HG02870 (cell line): ENCODE data around the gene LFNG.

ENCODE experiments used
- ATAC-seq: cut with Tn5 transposase; IDR thresholded peaks from one replicate; pipeline ENCODE4 v1.9.1; 2021; ENCODE audit warnings: mild to moderate bottlenecking, moderate library complexity; ENCODE audit not compliant: unreplicated experiment

LFNG gene

GRCh38 chr7:2482725-2483451 lies 36.7 kb upstream of the LFNG start:
- ATAC-seq, result no peak

DNA sequence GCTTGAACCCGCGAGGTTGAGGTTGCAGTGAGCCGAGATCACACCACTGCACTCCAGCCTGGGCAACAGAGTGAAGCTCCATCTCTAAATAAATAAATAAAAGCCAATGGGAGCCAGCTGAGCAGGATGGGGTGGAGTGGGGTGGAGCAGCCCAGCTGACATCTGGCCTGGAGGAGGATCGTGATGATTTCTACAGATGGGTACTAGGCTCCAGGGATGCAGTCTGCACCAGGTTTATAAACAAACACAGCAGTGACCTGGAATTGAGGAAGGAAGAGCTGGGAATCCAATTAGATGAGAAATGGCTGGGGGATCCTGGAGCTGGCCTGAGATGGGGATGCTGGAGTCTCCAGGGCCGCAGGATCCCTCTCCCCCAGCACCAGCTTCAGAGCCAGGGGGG lies 36.1 kb upstream of the LFNG start:
- ATAC-seq, result no peak

- ATAC-seq, result no peak
These were observed 34.7 kb upstream of the LFNG start for GRCh38 chr7:2484868-2485267.

DNA sequence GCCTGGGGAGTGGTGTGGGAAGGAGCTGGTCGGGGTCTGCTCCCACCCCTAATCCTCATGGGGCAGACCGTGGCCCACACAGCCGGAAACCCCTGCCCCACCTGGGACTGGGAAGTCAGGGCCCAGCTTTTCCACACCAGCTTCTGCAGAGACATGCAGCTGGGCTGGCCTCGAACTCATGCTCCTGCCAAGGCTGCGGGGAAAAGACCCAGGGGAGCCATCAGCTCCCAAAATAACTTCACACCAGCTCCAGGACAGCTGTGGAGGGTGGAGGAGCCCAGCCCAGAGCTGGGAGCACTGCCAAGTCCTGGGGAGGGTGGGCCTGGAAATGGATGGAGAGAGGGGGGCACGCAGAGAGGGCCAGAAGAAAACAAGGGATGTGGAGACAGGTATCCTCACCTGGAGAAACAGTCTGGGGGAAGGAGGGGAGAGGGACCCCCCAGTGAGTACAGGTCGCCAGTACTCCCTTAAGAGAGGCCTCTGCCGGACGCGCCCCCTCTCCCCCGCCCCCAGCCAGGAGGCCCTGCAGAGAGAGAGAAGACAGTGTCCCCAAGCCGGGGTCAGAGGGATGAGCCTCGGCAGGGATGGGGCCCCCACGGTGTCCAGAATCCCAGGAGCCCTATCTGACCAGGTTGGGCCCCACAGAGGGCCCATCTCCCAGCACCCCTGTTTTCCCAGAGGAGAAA lies 31.8 kb upstream of the LFNG start:
- ATAC-seq, result no peak

GRCh38 chr7:2488272-2488645 lies 31.3 kb upstream of the LFNG start:
- no peak for ATAC-seq

- ATAC-seq, result no peak
These were observed 30.9 kb upstream of the LFNG start for GRCh38 chr7:2488681-2489080.

DNA sequence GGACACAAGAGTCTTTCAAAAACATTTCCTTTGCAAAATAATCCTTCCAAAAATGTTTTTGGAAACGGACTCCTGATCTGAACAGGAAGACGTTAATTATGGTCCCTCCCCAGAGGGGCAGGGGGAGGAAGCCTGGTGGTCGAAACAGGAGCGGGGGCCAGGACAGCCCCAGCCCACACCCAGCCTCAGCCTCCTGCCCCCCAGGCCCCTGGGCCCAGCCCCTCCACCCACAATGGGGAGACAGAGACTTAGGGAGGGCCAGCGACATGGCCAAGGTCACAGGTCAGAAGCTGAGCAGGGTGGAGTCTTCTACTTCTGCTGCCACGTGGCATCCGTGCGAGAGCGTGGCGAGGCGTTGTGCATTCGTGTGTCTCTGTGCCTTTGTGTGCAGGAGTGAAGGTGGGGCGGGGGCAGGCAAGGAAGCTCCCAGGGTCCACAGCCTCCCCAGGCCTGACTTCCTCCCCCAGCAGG lies 29.4 kb upstream of the LFNG start:
- ATAC-seq, result no peak

- ATAC-seq, result no peak
These were observed 27.5 kb upstream of the LFNG start for GRCh38 chr7:2492038-2492437.

DNA sequence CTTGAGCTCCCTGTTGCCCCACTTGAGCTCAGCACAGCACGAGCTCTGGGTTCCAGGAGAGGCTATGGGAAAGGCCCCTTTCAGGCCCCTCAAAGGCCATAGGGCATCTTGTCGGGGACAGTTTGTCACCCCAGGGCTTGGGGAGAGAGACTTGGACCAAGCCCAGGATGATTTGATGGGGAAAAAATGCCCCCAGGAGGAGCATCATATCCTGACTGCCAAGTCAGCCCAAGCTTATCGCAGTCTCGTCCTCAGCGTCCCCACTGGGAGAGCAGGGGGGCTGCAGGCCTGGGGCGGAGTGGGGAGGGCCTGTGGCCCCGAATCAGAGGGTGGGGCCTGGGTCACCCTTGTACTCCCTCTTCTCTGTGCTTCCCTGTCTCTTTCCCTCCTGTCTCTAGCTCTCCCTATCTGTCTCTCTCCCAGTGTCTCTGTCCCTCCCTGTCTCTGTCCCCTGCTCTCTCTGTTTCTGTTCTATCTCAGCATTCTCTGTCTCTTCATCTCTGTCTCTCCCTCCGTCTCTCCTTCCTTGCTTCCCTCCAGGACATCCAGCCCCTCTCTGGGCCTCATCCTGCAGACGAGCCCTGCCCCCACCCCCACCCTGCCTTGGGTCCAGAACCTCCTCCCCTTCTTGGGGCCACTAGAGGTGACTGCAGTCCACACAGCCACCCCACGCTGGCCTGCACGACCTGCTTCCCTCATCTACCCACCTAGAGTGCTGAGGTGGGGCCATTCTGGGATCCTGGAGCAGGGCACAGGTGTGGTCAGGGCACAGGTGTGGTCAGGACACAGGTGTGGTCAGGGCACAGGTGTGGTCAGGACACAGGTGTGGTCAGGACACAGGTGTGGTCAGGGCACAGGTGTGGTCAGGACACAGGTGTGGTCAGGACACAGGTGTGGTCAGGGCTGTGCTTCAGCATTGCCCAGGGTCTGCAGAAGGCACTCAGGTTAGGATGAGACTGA lies 26.1 kb upstream of the LFNG start:
- no peak for ATAC-seq

GRCh38 chr7:2494191-2495130 lies 25.1 kb upstream of the LFNG start:
- ATAC-seq, result no peak

DNA sequence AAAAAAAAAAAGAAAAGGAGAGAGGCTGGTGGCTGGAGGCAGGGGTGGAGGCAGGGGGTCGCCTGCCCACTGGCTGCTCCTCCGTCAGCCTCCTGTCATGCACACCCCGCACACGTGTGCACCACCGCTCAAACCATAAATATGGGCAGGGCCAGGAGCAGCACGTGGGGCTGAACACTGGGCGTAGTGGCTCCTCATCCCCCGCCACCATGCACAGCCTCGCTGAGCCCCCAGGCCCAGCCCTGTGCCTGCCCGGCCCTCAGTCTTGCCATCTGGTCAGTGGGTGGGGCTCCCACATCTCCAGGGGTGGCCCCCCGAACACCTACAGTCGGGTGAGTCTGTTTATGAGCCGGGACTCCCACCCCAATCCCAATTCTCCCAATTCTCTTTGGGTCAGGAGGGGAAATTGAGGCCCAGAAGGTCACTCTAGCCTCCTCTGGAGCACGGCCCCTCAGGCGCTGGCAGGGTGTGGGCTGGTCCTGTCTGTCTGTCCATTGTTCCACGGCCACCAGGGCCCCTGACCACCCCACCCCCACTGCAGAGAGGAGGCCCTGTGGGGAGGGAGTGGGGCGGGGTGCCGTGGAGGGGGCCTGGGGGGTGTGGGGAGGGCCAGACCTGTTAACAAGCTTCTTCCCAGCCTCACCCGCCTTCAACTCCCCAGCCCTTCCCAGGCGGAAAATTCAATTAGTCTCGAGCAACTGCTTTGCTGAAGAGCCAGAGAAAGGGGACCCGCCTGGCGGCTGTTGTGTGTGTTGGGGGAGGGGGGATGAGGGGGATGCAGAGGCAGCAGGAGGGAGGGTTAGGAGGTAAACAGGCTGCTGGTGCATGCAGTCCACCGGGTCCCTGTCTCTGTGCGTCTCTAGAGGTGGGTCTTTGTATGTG lies 23.9 kb upstream of the LFNG start:
- no peak for ATAC-seq

- no peak for ATAC-seq
These were observed 23.2 kb upstream of the LFNG start for GRCh38 chr7:2496375-2496774.

GRCh38 chr7:2497065-2497464 lies 22.5 kb upstream of the LFNG start:
- ATAC-seq, result no peak

DNA sequence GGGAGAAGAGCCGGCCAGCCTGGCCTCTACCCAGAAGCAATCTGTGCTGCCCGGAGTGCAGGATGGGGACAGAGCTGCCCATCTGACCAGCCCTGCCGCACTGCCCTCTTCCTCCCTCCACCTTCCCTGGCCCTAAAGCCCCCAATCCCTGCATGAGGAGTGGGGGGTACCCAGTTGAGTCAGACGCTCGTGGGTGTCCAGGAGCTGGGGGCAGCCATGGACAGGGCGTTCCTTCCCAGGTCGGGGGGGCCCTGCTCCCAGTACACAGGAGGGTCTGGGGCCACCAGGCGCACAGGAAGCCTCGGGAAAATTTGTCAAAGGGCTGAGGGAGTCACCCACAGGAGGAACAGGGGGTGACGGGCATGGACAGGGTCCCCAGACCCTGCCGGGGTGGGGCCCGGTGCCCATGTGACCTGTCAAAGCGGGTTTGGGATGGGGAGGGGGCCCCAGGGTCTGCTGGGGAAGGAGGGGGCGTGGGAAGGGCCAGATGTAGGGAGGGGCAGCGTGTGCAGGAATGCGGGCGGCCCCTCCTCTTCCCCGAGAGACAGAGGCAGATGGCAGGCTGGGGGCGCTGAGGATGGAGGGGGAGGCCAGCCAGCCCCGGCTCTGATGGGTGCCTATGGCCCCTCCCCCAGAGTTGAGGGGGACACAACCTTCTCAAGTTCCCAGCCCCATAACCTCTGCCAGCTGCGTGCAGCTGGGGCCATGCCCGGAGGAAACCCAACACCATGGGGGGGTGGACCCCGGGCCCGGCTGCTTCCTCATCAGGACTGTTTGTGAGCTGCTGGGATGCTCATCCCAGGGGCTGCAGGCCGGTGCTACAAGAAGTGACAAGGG lies 21.9 kb upstream of the LFNG start:
- no peak for ATAC-seq

GRCh38 chr7:2498708-2499107 lies 20.9 kb upstream of the LFNG start:
- ATAC-seq, result no peak

DNA sequence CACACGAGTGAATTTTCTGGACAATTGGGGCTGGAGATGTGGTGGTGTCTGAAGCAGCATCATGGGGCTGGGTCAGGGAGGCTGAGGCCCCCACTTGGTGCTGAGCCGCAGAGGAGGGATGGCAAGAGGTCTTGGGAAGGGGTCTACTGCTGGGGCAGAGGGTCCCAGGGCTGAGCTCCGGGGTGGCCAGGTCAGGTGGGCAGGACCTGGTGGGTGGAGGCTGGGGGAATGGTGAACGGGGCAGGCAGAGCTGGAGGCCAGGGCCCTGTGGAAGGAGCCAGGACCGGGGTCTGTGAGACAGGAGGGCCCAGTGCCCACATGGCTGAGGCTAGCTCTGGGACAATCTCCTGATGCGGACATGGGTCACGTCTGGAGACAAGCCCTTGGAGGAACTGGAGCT lies 20.4 kb upstream of the LFNG start:
- no peak for ATAC-seq

GRCh38 chr7:2499719-2500430 lies 19.7 kb upstream of the LFNG start:
- no peak for ATAC-seq

DNA sequence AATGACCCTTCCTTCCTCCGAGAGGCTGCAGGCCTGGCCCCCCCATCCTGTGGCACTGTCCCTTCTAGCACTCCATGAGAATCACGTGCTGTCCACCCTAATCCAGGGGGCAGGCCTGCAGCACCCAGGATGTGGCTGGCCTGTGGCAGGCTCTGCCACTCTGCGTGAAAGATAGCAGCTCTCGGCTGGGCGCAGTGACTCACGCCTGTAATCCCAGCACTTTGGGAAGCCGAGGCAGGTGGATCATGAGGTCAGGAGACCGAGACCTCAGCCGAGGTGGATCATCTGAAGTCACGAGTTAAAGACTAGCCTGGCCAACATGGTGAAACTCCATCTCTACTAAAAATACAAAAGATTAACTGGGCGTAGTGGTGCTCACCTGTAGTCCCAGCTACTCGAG lies 18.9 kb upstream of the LFNG start:
- ATAC-seq, result no peak
